ENCODE data around the gene RPAP2. TPM values are rescaled to one million over a fixed set of nuclear protein-coding genes. Genes with fewer than 3 reads are reported as not detected.
"Not testable (repeated sequence)": the region's sequence is repeated elsewhere in the genome, so short reads cannot be mapped to it uniquely, and the experiment has no call there.

The RPAP2 gene
- total RNA-seq, 1 donor from 2014 or later: 2.7 TPM

DNA sequence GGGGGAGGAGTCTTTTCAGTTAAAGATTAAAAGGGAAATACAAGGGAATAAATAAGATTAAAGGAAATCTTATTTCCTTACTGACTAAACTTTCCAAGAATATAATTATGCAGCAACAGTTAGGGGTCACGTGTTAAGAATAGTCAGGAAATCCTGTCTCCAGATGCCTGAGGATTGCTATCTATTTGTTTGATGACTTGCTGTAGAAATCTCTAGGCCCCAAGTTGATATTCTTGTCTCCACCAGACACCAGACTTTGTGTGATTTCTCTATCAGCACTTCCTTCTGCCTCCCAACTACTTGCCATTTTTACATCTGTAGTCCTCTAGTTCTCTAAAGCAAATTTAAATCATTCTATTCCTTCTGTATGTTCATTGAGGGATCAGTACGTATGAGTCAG, 77.5 kb downstream of the RPAP2 start:
- DNase-seq (ENCODE audit: low read depth in 2 of 2): peak in 1 of 2 donors; percentile 58

DNA sequence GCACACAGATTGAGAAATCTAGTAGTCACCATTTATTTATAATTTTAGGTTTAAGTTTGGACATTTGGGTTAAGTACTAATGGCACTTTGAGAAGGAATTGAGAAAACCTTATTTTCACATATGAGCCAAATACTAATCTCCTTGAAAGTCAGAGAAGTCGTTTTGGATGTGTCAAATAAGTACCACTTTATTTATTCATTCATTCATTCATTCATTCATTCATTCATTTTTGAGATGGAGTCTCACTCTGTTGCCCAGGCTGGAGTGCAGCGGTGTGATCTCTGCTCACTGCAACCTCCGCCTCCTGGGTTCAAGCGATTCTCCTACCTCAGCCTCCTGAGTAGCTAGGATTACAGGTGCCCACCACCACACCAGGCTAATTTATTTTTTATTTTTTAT, 79.1 kb downstream of the RPAP2 start:
- DNase-seq (ENCODE audit: low read depth in 2 of 2): not testable (repeated sequence)

DNA sequence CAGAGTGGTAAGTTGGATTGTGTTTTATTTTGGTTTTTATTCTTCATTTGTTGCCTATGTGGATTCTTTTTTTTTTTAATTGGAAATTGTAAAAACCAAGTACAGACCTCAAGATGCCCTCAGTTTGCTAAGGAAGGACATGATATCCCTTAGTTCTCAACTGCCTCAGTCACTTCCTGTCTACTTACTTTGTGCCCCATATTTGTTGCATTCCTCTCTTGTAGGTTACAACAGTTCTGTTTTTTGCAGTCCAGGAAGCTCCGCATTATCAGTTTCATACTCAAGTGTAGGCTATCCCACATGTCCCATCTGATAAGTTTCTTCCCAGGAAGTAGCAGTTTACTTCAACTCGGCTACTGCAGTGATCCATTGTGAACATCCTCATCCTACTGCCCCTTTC, 82.0 kb downstream of the RPAP2 start:
- no peak for DNase-seq (ENCODE audit: low read depth in 2 of 2)

DNA sequence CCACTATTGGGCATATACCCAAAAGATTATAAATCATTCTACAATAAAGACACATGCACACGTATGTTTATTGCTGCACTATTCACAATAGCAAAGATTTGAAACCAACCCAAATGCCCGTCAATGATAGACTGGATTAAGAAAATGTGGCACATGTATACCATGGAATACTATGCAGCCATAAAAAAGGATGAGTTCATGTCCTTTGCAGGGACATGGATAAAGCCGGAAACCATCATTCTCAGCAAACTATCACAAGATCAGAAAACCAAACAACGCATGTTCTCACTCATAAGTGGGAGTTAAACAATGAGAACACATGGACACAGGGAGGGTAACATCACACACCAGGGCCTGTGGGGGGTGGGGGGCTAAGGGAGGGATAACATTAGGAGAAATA, 95.1 kb downstream of the RPAP2 start:
- DNase-seq (ENCODE audit: low read depth in 2 of 2): not testable (repeated sequence)

DNA sequence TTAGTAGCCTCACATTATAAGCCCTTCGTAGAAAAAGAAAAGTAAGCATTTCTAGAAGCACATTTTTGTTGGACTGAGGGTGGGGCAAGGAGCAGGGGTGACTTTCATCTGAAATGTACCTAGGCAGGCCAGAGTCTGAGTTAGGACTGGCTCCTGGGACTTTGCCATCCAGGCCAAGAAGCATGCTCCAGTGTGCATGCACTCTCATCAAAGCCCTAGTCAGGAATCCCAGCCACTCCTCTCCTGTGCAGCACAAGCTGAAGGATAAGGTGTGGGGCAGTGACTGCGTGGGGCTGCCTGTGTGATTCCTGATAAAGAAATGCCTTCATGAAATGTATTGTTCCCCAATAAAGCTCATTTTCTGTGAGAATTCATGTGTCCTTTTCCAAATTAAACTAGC, 99.7 kb downstream of the RPAP2 start:
- DNase-seq (ENCODE audit: low read depth in 2 of 2): no peak

DNA sequence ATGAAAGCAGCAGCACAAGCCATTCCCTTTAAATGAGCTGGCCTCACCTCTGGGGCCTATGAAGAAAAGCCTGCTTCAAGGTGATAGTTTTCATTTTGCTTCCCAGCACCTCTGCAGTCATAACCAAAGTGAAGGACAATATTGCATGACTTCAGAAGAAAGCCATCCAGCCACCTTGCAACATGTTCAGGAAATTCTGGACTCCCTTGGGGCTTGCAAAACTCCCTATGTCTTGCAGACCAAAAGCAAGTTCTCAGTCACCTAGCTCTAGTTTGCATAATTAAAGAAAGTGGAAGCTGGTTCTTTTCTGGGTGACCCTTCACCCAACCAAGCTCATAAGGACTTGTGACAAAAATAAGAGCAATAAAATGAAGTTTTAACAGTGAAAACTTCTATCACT, 100.2 kb downstream of the RPAP2 start:
- DNase-seq (ENCODE audit: low read depth in 2 of 2): no peak

DNA sequence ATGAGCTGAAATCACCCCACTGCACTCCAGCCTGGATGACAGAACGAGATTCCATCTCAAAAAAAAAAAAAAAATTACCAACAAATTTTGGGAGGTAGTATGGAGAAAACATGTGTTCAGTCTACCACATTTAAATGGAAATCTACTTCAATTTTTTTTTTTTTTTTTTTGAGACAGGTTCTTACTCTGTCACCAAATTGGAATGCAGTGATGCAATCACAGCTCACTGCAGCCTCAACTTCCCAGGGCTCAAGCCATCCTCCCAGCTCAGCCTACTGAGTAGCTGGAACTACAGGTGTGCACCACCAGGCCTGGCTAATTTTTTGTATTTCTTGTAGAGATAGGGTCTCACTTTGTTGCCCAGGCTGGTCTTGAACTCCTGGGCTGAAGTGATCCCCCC, 105.8 kb downstream of the RPAP2 start:
- DNase-seq (ENCODE audit: low read depth in 2 of 2): no peak

DNA sequence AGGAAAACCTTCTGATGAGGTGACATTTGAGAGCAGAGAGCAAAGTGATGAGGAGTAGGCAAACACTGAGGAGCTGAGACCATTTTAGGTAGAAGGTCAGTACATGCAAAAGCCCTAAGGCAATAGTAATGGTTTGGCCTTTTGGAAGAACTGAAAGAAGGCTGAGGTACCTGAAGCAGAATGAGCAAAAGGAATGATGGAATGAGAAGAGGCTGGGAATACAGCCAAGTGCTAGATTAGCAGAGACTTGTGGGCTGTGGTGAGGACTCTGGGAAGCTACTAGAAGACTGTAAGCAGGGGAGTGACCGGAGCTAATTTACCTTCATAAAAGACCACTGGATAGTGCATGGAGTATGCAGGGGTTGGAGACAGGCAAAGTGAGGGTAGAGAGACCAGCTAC, 110.0 kb downstream of the RPAP2 start:
- no peak for DNase-seq (ENCODE audit: low read depth in 2 of 2)

DNA sequence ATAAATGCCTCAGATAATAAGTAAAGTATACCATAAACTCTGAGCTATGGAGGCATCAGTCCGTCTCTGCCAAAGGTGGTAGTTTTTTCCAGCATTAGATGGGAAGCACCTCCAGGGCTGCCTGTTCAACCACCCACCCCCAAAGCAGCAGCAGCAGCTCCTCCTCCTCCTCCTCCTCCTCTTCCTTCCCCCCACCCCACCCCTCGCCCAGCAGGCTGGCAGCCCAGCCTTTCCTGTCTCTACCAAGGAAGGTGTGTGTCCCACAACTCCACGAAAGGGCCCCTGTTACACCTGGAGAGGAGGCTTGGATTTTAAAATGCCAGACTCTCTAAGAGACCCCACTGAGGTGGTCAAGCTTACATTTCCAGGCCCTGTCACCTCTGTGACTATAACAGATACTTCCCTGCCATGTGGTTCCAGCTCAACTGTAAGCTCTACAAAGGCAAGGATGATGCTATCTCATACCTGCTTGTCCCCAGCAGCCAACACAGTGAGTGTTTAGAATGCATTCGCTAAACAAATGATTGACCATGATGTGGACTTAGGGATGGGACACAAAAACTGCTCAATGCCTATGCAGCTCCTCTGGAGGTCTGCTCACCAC, 111.2 kb downstream of the RPAP2 start:
- DNase-seq (ENCODE audit: low read depth in 2 of 2): no peak

DNA sequence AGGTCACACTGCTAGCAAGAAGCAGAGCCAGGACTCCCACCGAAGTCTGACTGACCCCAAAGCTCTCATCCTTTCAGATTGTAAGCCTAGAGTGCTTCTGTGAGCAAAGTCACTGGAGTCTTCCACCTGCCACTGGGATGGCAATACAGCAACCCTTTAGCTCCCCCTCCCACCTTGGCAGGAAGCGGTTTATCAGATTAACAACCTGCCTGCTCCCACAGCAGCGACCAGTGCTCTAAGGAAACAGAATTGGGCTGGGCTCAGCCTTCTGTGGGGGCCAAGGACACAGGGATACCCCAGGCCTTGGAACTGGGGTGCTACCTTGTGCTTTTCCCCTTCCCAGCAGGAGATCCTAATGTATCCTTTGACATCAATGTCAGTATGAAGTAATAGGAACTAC, 111.8 kb downstream of the RPAP2 start:
- no peak for DNase-seq (ENCODE audit: low read depth in 2 of 2)

DNA sequence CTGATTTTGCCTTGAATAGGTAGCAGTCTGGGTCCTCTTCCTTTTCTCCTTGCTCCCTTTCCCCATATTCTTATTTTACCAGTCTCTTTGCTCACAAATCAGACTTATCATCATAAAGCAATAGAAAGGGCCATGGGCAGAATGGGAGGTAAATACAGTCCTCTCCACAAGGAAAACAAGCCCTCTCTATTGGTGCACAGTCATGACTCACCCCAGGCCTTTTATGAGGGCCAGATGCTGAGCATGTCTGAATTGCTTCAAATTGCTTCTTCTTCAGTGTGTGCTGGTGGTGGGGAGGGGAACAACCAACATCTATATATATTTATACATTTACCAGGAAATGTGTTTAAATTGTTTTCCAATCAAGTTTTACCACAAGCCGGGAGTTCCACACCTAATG, 112.7 kb downstream of the RPAP2 start:
- DNase-seq (ENCODE audit: low read depth in 2 of 2): no peak

DNA sequence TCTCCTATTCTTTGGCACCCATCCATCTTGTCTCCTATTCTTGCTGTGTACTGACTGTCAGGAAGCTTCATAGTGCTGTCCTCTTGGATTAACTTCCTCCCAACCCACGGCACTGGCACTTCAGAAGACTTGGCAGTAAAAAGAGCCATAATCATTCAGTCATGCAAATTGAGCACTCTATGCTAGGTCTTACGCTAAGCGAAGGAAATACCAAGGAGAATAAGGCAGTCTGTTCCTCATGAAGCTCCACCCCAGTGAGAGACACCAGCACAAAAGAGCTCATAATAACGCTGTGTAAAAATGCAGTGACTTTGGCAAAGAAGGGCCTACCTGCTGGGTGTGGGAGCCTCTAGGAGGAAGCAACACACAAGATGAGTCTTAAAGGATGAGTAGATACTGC, 120.8 kb downstream of the RPAP2 start:
- no peak for DNase-seq (ENCODE audit: low read depth in 2 of 2)

DNA sequence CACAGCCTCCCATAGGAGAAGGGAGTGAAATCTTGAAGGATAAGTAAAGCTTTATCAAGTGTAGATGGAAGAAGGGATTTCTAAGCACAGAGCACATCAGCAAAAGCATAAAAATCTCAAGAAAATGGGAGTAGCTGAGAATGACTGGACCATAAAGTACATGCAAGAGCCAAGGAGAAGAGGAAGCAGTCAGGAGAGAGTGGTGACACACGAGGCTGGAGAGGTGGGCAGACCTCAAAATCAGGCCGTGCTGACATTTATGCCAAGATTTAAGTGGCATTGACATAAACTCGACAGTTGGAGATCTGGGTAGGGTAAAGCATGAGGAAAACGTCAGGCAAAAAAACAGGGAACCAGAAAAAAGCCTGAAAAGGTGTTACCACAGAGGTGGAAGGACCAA, 125.5 kb downstream of the RPAP2 start:
- no peak for DNase-seq (ENCODE audit: low read depth in 2 of 2)

DNA sequence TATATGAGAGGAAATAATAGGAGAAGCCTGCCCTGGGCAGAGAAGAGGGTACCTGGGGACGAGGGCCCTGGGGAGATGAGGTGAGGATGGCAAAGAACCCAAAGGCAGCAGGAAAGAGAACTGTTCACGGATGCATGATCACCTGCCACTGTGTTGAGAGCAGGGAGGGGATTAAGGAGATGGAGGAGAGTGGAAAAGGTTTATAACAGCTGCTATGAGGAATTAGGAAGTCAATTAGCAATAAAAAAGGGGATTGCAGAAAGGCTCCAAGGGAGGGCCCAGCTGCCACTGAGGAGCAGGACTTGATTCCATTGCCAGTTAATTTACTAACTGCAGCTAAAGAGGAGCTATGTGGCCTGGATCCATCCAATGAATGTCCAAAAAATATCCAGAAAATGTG, 126.8 kb downstream of the RPAP2 start:
- no peak for DNase-seq (ENCODE audit: low read depth in 2 of 2)

DNA sequence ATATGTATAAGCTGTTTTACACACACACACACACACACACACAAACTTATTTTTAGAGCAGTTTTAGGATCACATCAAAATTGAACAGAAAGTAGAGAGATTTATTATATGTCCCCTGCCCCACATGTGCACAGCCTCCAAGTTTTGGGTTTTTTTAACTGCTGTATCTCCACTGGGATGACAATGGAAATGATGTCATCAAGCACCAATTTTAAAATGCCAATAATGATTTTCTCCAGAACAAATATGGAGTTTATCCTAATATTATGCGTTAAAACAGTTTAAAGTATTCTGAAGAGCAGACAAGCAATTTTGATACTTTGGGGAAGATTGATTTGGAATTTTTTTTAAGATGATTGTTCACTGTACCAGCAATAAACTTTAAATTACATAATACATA, 131.2 kb downstream of the RPAP2 start:
- DNase-seq (ENCODE audit: low read depth in 2 of 2): no peak

DNA sequence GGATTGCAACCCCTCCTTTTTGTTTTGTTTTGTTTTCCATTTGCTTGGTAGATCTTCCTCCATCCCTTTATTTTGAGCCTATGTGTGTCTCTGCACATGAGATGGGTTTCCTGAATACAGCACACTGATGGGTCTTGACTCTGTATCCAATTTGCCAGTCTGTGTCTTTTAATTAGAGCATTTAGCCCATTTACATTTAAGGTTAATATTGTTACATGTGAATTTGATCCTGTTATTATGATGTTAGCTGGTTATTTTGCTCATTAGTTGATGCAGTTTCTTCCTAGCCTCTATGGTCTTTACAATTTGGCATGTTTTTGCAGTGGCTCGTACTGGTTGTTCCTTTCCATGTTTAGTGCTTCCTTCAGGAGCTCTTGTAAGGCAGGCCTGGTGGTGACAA, 135.7 kb downstream of the RPAP2 start:
- DNase-seq (ENCODE audit: low read depth in 2 of 2): not testable (repeated sequence)

DNA sequence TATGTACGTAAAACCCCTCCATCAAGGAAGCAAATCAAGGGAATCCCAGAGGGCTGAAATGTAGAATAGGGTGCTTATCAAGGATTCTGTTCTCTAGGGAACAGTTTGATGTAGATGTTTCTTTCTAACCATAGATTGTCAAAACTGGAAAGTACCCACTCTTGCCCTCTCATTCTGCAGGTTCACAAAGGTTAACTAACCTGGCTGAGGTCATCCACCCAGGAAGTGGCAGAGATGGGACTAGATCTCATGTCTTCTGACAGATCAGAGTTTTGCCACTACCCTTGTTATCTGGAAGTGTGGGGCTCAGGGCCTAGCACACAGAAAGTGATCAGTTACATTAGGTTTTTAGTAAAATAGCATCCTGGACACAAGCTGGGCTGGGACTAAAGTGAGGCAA, 140.4 kb downstream of the RPAP2 start:
- no peak for DNase-seq (ENCODE audit: low read depth in 2 of 2)

DNA sequence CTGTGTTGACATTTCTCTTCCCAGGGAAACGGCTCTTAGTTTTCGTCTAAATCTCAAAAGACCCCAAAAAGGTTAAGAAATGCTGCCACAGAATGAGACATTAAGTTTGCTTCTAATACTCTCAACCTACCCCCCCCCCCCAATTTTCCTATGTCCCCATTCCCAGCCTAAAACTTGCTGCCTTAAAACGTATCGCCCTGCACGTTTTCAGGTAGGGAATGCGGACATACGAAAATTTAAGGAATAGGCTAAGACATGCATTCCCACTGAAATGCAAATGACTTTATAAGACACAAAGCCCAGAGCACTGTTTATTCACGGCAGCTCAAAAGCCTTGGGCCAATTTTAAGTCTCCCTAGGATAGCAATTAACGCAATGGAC, 142.4 kb downstream of the RPAP2 start:
- DNase-seq (ENCODE audit: low read depth in 2 of 2): no peak

DNA sequence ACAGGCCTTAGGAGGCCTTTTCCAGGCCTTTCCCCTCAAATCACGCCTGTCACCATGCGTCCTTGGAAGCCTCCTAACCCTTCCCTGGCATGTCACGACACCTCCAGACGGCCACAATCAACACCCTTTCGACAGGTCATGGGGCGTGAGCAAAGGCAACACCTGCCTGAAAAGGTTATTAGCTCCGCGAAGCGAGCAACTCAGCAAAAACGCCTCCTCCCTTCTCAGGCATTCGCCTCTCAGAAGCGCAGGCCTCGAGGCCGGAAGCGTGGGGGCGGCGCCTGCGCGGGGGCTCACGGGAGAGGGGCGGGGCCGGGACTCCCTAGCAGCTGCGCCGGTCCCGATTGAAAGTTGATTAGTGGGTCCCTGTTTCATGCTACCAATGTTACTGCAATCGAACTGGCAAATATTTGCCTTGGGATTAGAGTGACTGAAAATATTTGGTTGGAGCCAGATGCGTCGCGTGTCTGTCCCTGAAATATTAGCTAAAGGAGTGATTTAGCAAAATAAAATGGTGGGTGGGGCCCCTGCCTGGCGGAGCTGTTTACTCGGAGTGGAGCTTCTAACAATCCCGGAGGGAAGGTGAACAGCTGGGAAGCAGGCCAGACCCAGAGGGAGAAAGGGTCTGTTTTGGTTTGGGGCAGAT, 143.0 kb downstream of the RPAP2 start:
- DNase-seq (ENCODE audit: low read depth in 2 of 2): no peak

DNA sequence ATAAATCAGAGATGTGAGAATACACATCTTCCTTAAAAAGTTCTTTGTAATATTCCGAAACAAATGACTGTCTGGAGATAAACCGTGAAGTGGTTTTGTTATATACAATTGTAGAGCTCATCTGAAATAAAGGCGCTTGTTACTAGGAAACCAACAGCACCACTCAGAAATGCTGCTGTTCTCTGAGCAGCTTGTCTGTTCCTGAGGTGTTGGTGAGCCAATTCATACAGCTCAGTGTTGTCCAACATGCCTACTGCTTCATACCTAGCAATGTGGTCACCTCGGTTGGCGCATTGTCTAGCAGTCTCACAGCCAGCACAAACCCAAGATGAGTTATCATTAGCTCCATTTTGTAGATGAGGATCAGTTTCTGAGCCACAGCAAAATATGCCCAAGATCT, 143.5 kb downstream of the RPAP2 start:
- no peak for DNase-seq (ENCODE audit: low read depth in 2 of 2)

DNA sequence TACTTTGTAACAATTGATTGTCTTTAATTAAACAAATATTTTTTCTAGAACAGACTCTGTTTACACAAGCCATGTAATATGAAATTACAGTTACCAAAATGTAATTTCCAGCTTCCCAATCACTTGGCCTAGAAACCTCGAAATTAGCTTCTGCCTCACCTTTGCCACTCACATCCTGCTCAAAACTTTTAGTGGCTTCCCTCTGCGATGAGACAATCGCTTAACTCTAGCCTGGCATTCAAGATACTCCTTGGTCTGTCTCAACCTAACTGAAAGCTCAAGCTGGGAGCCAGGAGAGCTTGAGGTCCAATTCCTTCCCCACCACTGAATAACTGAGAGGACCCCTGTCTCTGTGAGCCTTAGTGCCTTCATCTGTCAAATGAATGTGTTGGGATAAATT, 145.0 kb downstream of the RPAP2 start:
- DNase-seq (ENCODE audit: low read depth in 2 of 2): no peak

DNA sequence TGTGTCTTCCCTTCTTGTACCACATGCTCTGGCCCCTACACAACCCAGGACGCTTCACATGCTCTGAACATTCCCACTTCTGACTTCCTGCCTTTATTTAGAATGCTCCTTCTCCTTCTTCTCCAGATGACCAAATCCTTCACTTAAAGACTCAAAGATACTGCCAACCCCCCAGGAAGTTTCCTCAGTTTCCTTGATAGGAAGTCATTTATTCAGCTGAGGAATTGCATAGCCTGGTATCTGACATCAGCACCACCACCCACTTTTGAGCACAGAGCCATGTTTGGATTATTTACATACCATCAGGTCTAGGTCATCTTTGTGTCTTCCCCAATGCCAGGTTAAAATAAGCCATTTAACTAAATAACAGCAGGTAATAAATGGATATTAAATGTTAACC, 145.5 kb downstream of the RPAP2 start:
- DNase-seq (ENCODE audit: low read depth in 2 of 2): no peak

DNA sequence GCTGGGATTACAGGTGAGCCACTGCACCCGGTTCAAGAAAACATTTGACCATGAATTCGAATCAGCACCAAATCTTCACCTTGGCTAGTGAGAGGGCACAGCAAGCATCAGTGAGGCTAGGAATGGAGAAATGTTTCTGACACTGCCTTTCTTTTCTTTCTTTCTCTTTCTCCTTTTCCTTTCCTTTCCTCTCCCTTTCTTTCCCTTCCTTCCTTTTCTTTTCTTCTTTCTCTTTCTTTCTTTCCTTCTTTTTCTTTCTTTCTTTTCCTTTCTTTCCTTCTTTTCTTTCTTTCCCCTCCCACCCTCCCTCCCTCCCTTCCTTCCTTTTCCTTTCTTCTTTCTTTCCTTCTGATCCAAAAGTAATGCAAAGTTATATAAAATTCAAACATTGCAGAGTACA, 147.0 kb downstream of the RPAP2 start:
- DNase-seq (ENCODE audit: low read depth in 2 of 2): no peak

DNA sequence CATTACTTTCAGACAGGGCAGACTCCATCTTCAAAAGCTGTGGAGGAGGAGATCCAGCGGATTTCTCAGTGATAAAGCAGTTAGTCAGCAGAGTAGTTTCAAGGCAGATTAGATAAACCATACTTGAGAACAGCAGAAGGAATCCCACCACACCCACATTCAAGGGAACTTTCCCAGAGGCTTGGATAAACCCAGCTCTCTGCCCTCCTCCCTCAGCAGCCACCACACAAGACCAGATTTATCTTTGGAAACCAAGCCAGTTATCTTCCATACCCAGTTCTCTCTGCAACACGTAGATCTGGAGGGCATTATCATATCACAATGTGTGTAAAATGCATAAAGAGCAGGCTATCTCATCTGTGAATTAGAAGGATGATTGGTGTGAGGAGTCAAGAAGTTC, 147.7 kb downstream of the RPAP2 start:
- no peak for DNase-seq (ENCODE audit: low read depth in 2 of 2)
